NCI-H1436 (cell line): ENCODE measurements around the gene GATAD2B.
"Not testable (repeated sequence)": the region's sequence is repeated elsewhere in the genome, so short reads cannot be mapped to it uniquely, and the experiment has no call there.

Source experiments
- DNase-seq: peaks from one replicate; lab custom pipeline; 2025; lab: John Stamatoyannopoulos, UW

Gene GATAD2B

GRCh38 chr1:153795934-153796785 lies 126.6 kb downstream of the GATAD2B start:
- no peak for DNase-seq

GRCh38 chr1:153795330-153795837 lies 127.4 kb downstream of the GATAD2B start:
- DNase-seq, result no peak

- no peak for DNase-seq
Measured at GRCh38 chr1:153794624-153795329, 128.0 kb downstream of the GATAD2B start.

- no peak for DNase-seq
Measured at GRCh38 chr1:153793973-153794615, 128.7 kb downstream of the GATAD2B start.

- DNase-seq, result no peak
Measured at GRCh38 chr1:153793261-153793972, 129.4 kb downstream of the GATAD2B start.

GRCh38 chr1:153792631-153793041 lies 130.1 kb downstream of the GATAD2B start:
- DNase-seq, result no peak

- no peak for DNase-seq
Measured at GRCh38 chr1:153791648-153792253, 131.0 kb downstream of the GATAD2B start.

GRCh38 chr1:153790966-153791647 lies 131.7 kb downstream of the GATAD2B start:
- DNase-seq, result no peak

- no peak for DNase-seq
Measured at GRCh38 chr1:153790313-153790965, 132.3 kb downstream of the GATAD2B start.

GRCh38 chr1:153789478-153790034 lies 133.2 kb downstream of the GATAD2B start:
- DNase-seq, result no peak

- no peak for DNase-seq
Measured at GRCh38 chr1:153786038-153786790, 136.6 kb downstream of the GATAD2B start.

GRCh38 chr1:153783233-153784190 lies 139.3 kb downstream of the GATAD2B start:
- DNase-seq, result peak; percentile 86

- DNase-seq, result not testable (repeated sequence)
Measured at GRCh38 chr1:153782648-153783047, 140.1 kb downstream of the GATAD2B start.

GRCh38 chr1:153780551-153780950 lies 142.2 kb downstream of the GATAD2B start:
- DNase-seq, result no peak

- no peak for DNase-seq
Measured at GRCh38 chr1:153779781-153780541, 142.8 kb downstream of the GATAD2B start.

- no peak for DNase-seq
Measured at GRCh38 chr1:153778824-153779519, 143.8 kb downstream of the GATAD2B start.
